GM06990 (cell line): ENCODE results near the gene CHN1.

Source experiments
- DNase-seq: peaks from one replicate; pipeline ENCODE4 v3.0.0-alpha.2; 2011; ENCODE audit not compliant: insufficient read length; ENCODE audit errors: extremely low read depth
- H3K27me3 ChIP-seq: replicated peaks from 2 replicates; pipeline ENCODE4 v1.6.0; 2011; ENCODE audit warnings: low read length; ENCODE audit not compliant: control insufficient read depth, insufficient read depth
- H3K36me3 ChIP-seq: 2 replicates; pipeline ENCODE4 v1.5.1; 2011; ENCODE audit warnings: low read length; ENCODE audit not compliant: control insufficient read depth, insufficient read depth
- H3K4me3 ChIP-seq: replicated peaks from 2 replicates; pipeline ENCODE4 v1.5.1; 2011; ENCODE audit warnings: low read depth, mild to moderate bottlenecking, control low read depth, low read length
- CTCF ChIP-seq: IDR thresholded peaks from 2 replicates; pipeline ENCODE4 v1.5.1; 2011; ENCODE audit warnings: low read length, control low read depth, mild to moderate bottlenecking, inconsistent platforms; ENCODE audit not compliant: insufficient read depth, poor library complexity, severe bottlenecking

Gene CHN1

GRCh38 chr2:174839662-174840061, 165.5 kb downstream of the CHN1 start:
- H3K36me3 ChIP-seq: no peaks in the 10 kb centered on the region
- TF ChIP-seq CTCF: no peak
- DNase-seq: no peak
- H3K27me3 ChIP-seq: no peaks in the 10 kb centered on the region
- no peak overlapping the region for H3K4me3 ChIP-seq

- TF ChIP-seq CTCF: no peak
- no peak for DNase-seq
- Histone ChIP-seq H3K27me3 (no peaks in the 10 kb centered on the region), H3K36me3 (no peaks in the 10 kb centered on the region), H3K4me3 (no peak overlapping the region)
Measured at GRCh38 chr2:174836995-174837390, 168.2 kb downstream of the CHN1 start.

GRCh38 chr2:174836377-174836994, 168.7 kb downstream of the CHN1 start:
- no peaks in the 10 kb centered on the region for H3K36me3 ChIP-seq
- DNase-seq: no peak
- no peak overlapping the region for H3K4me3 ChIP-seq

GRCh38 chr2:174835797-174836255, 169.4 kb downstream of the CHN1 start:
- peak; percentile 3 for DNase-seq
- Histone ChIP-seq H3K27me3 (no peaks in the 10 kb centered on the region), H3K36me3 (no peaks in the 10 kb centered on the region), H3K4me3 (no peak overlapping the region)
- TF ChIP-seq CTCF: no peak

More at GRCh38 chr2:174836377-174836994, 168.7 kb downstream of the CHN1 start:
- TF ChIP-seq CTCF: no peak
- no peaks in the 10 kb centered on the region for H3K27me3 ChIP-seq

GRCh38 chr2:174833737-174834136, 171.4 kb downstream of the CHN1 start:
- H3K27me3 ChIP-seq: no peaks in the 10 kb centered on the region
- no peak for TF ChIP-seq CTCF
- no peak overlapping the region for H3K4me3 ChIP-seq
- H3K36me3 ChIP-seq: no peaks in the 10 kb centered on the region
- DNase-seq: no peak

GRCh38 chr2:174830561-174830960, 174.6 kb downstream of the CHN1 start:
- TF ChIP-seq CTCF: no peak
- H3K4me3 ChIP-seq: no peak overlapping the region
- no peaks in the 10 kb centered on the region for H3K36me3 ChIP-seq
- no peak for DNase-seq
- H3K27me3 ChIP-seq: no peaks in the 10 kb centered on the region
